K562 (cell line): Measurements from ENCODE around the gene KAZN. TPM values are rescaled to one million over a fixed set of nuclear protein-coding genes. Genes with fewer than 3 reads are reported as not detected.
A peak's percentile ranks its signal among the peaks of the same experiment; 100 is the strongest.

Experiments
- ARHGAP35 ChIP-seq: fragments of 450-650 bp; IDR thresholded peaks from 2 replicates; pipeline ENCODE4 v1.6.1; 2018; ENCODE audit not compliant: partially characterized antibody
- ARID1B ChIP-seq: fragments of 450-650 bp; IDR thresholded peaks from 2 replicates; pipeline ENCODE4 v1.6.1; 2016; ENCODE audit warnings: antibody characterized with exemption, mild to moderate bottlenecking, inconsistent platforms
- BRF1 ChIP-seq: IDR thresholded peaks from 3 replicates; pipeline ENCODE4 v1.6.1; 2011; ENCODE audit warnings: borderline replicate concordance, mild to moderate bottlenecking; ENCODE audit not compliant: insufficient read length; ENCODE audit errors: extremely low read depth
- C11orf30 ChIP-seq: fragments of 450-650 bp; IDR thresholded peaks from 2 replicates; pipeline ENCODE4 v1.6.1; 2016; ENCODE audit warnings: low read depth, mild to moderate bottlenecking
- DDX20 ChIP-seq: fragments of 450-650 bp; IDR thresholded peaks from 2 replicates; pipeline ENCODE4 v1.6.1; 2016; ENCODE audit warnings: missing genetic modification characterization, low read depth, mild to moderate bottlenecking, missing compliant biosample characterization, moderate library complexity
- DMBX1 ChIP-seq: fragments of 250-450 bp; sonication (Bioruptor Pico); IDR thresholded peaks from 2 replicates; pipeline ENCODE4 v1.8.0; 2022; ENCODE audit warnings: inconsistent platforms, mild to moderate bottlenecking, moderate library complexity, borderline replicate concordance
- E4F1 ChIP-seq: fragments of 250-450 bp; sonication (Bioruptor Pico); IDR thresholded peaks from 2 replicates; pipeline ENCODE4 v1.5.0; 2021; ENCODE audit warnings: mild to moderate bottlenecking, borderline replicate concordance
- HMG20A ChIP-seq: fragments of 450-650 bp; formaldehyde crosslinking; conservative IDR thresholded peaks from 2 replicates; pipeline ENCODE4 v1.4.0; 2020; ENCODE audit warnings: mild to moderate bottlenecking, mixed read lengths
- HMGN3 ChIP-seq: IDR thresholded peaks from 2 replicates; pipeline ENCODE4 v1.6.1; 2011; ENCODE audit warnings: borderline replicate concordance, low read depth, mild to moderate bottlenecking, mixed read lengths, low read length; ENCODE audit not compliant: insufficient read length; ENCODE audit errors: extremely low read depth
- MAFG ChIP-seq: fragments of 450-650 bp; conservative IDR thresholded peaks from 2 replicates; pipeline ENCODE4 v1.6.1; 2016; ENCODE audit warnings: missing genetic modification characterization, missing compliant biosample characterization
- MIER1 ChIP-seq: fragments of 450-650 bp; IDR thresholded peaks from 2 replicates; pipeline ENCODE4 v1.6.1; 2016; ENCODE audit warnings: antibody characterized with exemption, mild to moderate bottlenecking, low read depth
- NCOA2 ChIP-seq, 2 experiments: fragments of 450-650 bp; IDR thresholded peaks; 2 replicates each; pipeline ENCODE4 v1.6.1; 2018; ENCODE audit warnings: mild to moderate bottlenecking in 2 of 2, moderate library complexity in 1 of 2; ENCODE audit not compliant: partially characterized antibody in 2 of 2
- RNF2 ChIP-seq: sonication (generic); IDR thresholded peaks from 2 replicates; pipeline ENCODE4 v1.6.1; 2016
- TAF9B ChIP-seq: fragments of 450-650 bp; IDR thresholded peaks from 2 replicates; pipeline ENCODE4 v1.6.1; 2018; ENCODE audit warnings: mild to moderate bottlenecking; ENCODE audit not compliant: partially characterized antibody
- U2AF1 ChIP-seq: fragments of 200-400 bp; formaldehyde crosslinking; optimal IDR thresholded peaks from 2 replicates; pipeline ENCODE3; 2017; ENCODE audit warnings: mild to moderate bottlenecking, low read depth, low read length, moderate library complexity
- ZBED1 ChIP-seq: IDR thresholded peaks from 2 replicates; pipeline ENCODE4 v1.6.1; 2014
- ZBTB11 ChIP-seq, 3 experiments: fragments of 200-800 bp in 1 of 3; fragments of 250-450 bp in 1 of 3; fragments of 450-650 bp in 1 of 3; sonication (Bioruptor Pico) in 1 of 3; sonication (Bioruptor generic) in 1 of 3; formaldehyde crosslinking in 1 of 3; IDR thresholded peaks; 2 replicates each; pipeline versions ENCODE4 v1.6.1 to v1.8.0; 2016 to 2022; ENCODE audit warnings: mild to moderate bottlenecking in 2 of 3, missing genetic modification characterization in 2 of 3, missing compliant biosample characterization in 1 of 3, moderate library complexity in 1 of 3
- ZFP30 ChIP-seq: fragments of 250-450 bp; sonication (Bioruptor Pico); IDR thresholded peaks from 2 replicates; pipeline ENCODE4 v1.8.0; 2022; ENCODE audit warnings: moderate library complexity, mild to moderate bottlenecking, inconsistent platforms, borderline replicate concordance
- ZKSCAN3 ChIP-seq: fragments of 250-450 bp; sonication (Bioruptor Pico); IDR thresholded peaks from 2 replicates; pipeline ENCODE4 v1.4.0; 2020
- ZNF668 ChIP-seq: fragments of 250-450 bp; sonication (Bioruptor Pico); IDR thresholded peaks from 2 replicates; pipeline ENCODE4 v1.8.0; 2022; ENCODE audit warnings: mild to moderate bottlenecking, inconsistent platforms
- ZNF76 ChIP-seq: fragments of 250-450 bp; sonication (Bioruptor Pico); IDR thresholded peaks from 2 replicates; pipeline ENCODE4 v1.4.0; 2020; ENCODE audit warnings: mild to moderate bottlenecking, moderate library complexity, borderline replicate concordance
- polyA plus RNA-seq, 8 experiments: library from polyadenylated mRNA; depleted of rRNA in 4 of 8; stranded (reverse) in 5 of 8; unstranded in 3 of 8; fragments of >200 nt; fragmentation: Nextera tagmentation in 2 of 8; fragmentation: Illumina TruSeq in 1 of 8; extraction: Ambion mirVana in 2 of 8; extraction: Trizol in 1 of 8; gene quantifications; 2 replicates each; pipeline versions ENCODE4 v1.2.1 to v1.2.3, GENCODE V29; 2011 to 2014; ENCODE audit warnings: inconsistent platforms in 1 of 8, missing spikeins in 1 of 8
- total RNA-seq, 7 experiments: library from RNA; depleted of rRNA in 6 of 7; stranded (reverse); fragments of >200 nt in 6 of 7; fragmentation: Illumina TruSeq in 2 of 7; extraction: Trizol in 2 of 7; gene quantifications; 2 replicates each; pipeline versions ENCODE4 v1.2.1 to v1.2.3, GENCODE V29; 2011 to 2021; ENCODE audit warnings: low replicate concordance in 1 of 7

KAZN gene
- total and polyA plus RNA-seq, 9 of the 15 experiments (the other 6 are each of a cell fraction or from before 2014, with no cell fraction given) = 2.1 to 21.6 (median 5.4) TPM

- TF ChIP-seq E4F1 (CRISPR knock-in tag) = no peak
- TF ChIP-seq ZFP30 (CRISPR knock-in tag) = no peak
- TF ChIP-seq HMGN3 = no peak
- TF ChIP-seq TAF9B = no peak
- no peak for TF ChIP-seq ARHGAP35
- TF ChIP-seq ZBED1 = no peak
- no peak for TF ChIP-seq BRF1
- peak; percentile 75 for TF ChIP-seq C11orf30
- no peak for TF ChIP-seq ZBTB11 (CRISPR knock-in tag; IDR thresholded peaks at IDR 0.05)
- no peak for TF ChIP-seq ZNF76 (CRISPR knock-in tag)
- no peak for TF ChIP-seq ARID1B
- TF ChIP-seq U2AF1 = no peak
- TF ChIP-seq MIER1 = no peak
- TF ChIP-seq ZKSCAN3 (CRISPR knock-in tag) = no peak
- TF ChIP-seq MAFG (tag) = peak; percentile 72
- TF ChIP-seq RNF2 = no peak
- TF ChIP-seq DDX20 = no peak
- TF ChIP-seq HMG20A (CRISPR knock-in tag) = no peak
- TF ChIP-seq ZNF668 = no peak
- no peak for TF ChIP-seq NCOA2 (IDR thresholded peaks at IDR 0.05; ENCODE audit: partially characterized antibody in 2 of 2)
- no peak for TF ChIP-seq DMBX1 (CRISPR knock-in tag)
Observed at GRCh38 chr1:15008783-15009729, 410.6 kb downstream of the KAZN start (continued).
